Activated T-helper 17 cell treated with anti-CD3 and anti-CD28 coated beads, Interleukin-2, amount 50 U/mL, for 72 hours (primary cell): ENCODE measurements around the gene TMC7. TPM values are rescaled to one million over a fixed set of nuclear protein-coding genes. Genes with fewer than 3 reads are reported as not detected.

Source experiments
- ATAC-seq: fragments of 150-1000 bp; cut with Tn5 transposase; replicated peaks from 2 replicates; pipeline ENCODE4 v1.10.0; 2021; ENCODE audit warnings: mild to moderate bottlenecking, moderate library complexity
- H3K27ac Mint-ChIP-seq: one replicate; pipeline ENCODE4 v1.8.0; 2022; ENCODE audit warnings: mixed read lengths
- H3K27me3 Mint-ChIP-seq: one replicate; pipeline ENCODE4 v1.8.0; 2022; ENCODE audit warnings: mixed read lengths
- H3K36me3 Mint-ChIP-seq: one replicate; pipeline ENCODE4 v1.8.0; 2022; ENCODE audit warnings: low read depth, mild to moderate bottlenecking, mixed read lengths
- H3K4me1 Mint-ChIP-seq: one replicate; pipeline ENCODE4 v1.8.0; 2022; ENCODE audit warnings: mixed read lengths
- H3K4me3 Mint-ChIP-seq: one replicate; pipeline ENCODE4 v1.8.0; 2022; ENCODE audit warnings: mild to moderate bottlenecking, mixed read lengths
- H3K9me3 Mint-ChIP-seq: one replicate; pipeline ENCODE4 v1.8.0; 2022; ENCODE audit warnings: mixed read lengths
- total RNA-seq, 2 donors: library from RNA; stranded (reverse); gene quantifications; one replicate each; pipeline ENCODE4 v1.2.3, GENCODE V29; 2022

TMC7 gene
- total RNA-seq, 2 donors from 2014 or later: not detected

DNA sequence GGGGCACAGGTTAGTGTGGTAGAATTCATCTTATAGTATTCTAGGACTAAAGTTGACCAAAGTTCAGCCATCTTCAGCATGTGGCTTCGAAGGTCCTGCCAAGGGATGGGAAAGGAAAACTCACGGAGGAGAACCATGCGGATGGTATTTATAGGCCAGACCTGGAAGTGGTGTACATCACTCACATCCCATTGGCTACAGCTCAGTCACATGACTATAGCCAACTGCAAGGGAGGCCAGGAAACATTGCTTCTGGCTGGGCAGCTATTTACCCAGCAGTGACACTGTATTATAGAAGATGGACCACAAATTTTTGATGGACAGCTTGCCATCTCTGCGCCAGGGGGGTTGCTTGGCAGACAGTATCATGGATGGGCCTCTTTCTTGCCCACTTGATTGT is 48.0 kb downstream of the TMC7 start:
- Mint-ChIP-seq H3K27ac (no peak overlapping the region), H3K4me1 (no peaks in the 10 kb centered on the region)

DNA sequence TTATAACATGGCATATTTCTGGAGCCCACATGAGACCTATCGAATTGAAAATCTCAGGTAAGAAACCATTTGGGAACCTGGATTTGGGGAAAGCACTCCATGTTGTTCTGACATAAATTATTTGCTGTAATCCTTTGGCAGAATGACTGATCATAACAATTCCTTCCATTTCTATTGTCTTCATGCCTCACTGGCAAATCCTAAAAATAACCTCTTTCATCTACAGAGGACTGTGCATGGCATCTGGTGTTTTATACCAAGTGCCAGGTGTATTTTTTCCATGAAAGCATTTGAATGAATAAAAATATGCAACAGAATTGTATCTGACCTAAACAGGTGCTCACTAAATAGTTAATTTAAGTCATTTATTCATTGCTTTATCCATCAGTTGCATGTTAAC is 50.0 kb downstream of the TMC7 start:
- Mint-ChIP-seq H3K4me3 (no peak overlapping the region), H3K36me3 (no peaks in the 10 kb centered on the region), H3K9me3 (no peaks in the 10 kb centered on the region), H3K4me1 (no peaks in the 10 kb centered on the region), H3K27ac (no peak overlapping the region), H3K27me3 (peaks cover 3% of the 10 kb centered on the region)
- no peak for ATAC-seq

More for the DNA sequence above, 48.0 kb downstream of the TMC7 start:
- ATAC-seq: no peak
- Mint-ChIP-seq H3K36me3 (no peaks in the 10 kb centered on the region), H3K4me3 (no peak overlapping the region), H3K27me3 (peaks cover 3% of the 10 kb centered on the region), H3K9me3 (no peaks in the 10 kb centered on the region)

- Mint-ChIP-seq H3K9me3 (no peaks in the 10 kb centered on the region), H3K27ac (no peak overlapping the region), H3K36me3 (no peaks in the 10 kb centered on the region), H3K4me1 (no peaks in the 10 kb centered on the region), H3K27me3 (peaks cover 9% of the 10 kb centered on the region), H3K4me3 (no peak overlapping the region)
- ATAC-seq: no peak
These were observed 56.7 kb downstream of the TMC7 start for GRCh38 chr16:19040400-19040799.

DNA sequence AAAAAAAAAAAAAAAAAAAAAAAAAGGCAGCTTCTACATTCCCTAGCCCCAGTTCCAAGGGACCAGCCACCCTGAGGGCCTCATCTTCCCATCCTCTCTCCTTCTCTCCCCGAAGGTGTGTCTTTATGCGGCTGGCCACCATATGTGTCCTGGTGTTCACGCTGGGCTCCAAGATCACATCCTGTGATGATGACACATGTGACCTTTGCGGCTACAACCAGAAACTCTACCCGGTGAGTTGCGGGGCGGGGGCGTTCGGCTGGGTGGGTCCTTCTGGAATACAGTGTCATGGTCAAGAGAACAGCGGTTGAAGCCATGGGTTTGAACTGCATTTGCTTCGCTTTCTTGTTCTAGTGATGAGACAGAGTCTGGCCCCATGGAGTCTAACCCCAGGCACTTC is 61.0 kb downstream of the TMC7 start:
- Mint-ChIP-seq H3K27ac (no peak overlapping the region), H3K9me3 (no peaks in the 10 kb centered on the region), H3K4me3 (no peak overlapping the region), H3K27me3 (peaks cover 6% of the 10 kb centered on the region), H3K36me3 (no peaks in the 10 kb centered on the region), H3K4me1 (no peaks in the 10 kb centered on the region)
- ATAC-seq: no peak

DNA sequence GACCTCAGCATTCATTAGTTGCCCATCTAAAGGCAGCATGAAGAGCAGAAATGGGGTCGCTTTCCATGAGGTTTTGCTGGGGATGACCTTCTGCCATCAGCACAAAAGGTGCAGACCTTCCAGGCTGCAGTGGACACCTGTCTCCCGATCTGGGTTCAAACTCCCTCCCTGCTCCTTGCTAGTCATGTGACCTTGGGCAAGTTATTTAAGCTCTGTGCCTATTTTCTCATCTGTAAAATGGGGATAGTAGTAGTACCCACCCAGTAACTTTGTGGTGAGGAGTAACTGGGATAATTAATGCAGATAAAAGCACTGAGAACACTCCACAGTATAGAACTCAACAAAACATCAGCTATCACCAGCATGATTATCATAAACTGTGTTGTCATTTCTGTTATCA is 62.3 kb downstream of the TMC7 start:
- no peak for ATAC-seq
- Mint-ChIP-seq H3K4me1 (no peaks in the 10 kb centered on the region), H3K27me3 (peaks cover 6% of the 10 kb centered on the region), H3K27ac (no peak overlapping the region), H3K36me3 (no peaks in the 10 kb centered on the region), H3K9me3 (no peaks in the 10 kb centered on the region), H3K4me3 (no peak overlapping the region)

DNA sequence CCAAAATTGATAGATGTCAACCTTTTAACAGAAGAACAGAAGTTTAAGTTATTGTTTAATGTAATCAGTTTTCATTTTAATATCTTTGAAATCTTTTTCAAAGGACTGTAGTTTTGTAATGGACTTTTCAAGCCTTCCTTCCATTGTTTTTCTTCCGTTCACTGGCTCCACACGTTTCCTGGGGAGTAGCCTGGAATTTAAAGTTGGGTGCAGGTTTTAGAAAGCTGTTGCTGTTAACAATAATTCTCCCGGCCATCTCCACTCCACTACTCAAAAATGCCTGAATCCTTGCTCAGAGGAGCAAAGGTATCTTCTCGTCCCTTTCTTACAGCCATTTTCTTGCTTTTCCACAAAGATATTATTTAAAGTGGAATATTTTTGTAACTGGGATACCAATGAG is 79.0 kb downstream of the TMC7 start:
- Mint-ChIP-seq H3K4me1 (peaks cover 11% of the 10 kb centered on the region), H3K9me3 (peaks cover 3% of the 10 kb centered on the region), H3K27ac (no peak overlapping the region), H3K36me3 (peaks cover 6% of the 10 kb centered on the region), H3K4me3 (no peak overlapping the region), H3K27me3 (no peaks in the 10 kb centered on the region)
- ATAC-seq: no peak

DNA sequence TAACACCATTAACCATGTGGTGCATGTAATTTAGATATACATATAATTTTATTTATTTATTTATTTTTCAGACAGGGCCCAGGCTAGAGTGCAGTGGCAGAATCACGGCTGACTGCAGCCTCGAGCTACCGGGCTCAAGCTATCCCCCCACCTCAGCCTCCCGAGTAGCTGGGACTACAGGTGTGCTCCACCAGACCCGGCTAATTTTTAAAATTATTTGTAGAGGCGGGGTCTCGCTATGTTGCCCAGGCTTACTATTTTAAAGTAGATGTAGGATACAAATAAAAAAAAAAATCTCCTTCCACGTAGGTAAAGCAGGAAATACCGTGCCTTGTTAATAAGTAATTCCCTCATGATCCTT is 83.2 kb downstream of the TMC7 start:
- H3K4me3 Mint-ChIP-seq: peak overlapping the region; percentile 89
- H3K36me3 Mint-ChIP-seq: peaks cover 10% of the 10 kb centered on the region
- H3K9me3 Mint-ChIP-seq: peaks cover 3% of the 10 kb centered on the region
- peak overlapping the region; percentile 98 for H3K27ac Mint-ChIP-seq
- H3K4me1 Mint-ChIP-seq: peaks cover 11% of the 10 kb centered on the region
- no peaks in the 10 kb centered on the region for H3K27me3 Mint-ChIP-seq
- no peak for ATAC-seq

DNA sequence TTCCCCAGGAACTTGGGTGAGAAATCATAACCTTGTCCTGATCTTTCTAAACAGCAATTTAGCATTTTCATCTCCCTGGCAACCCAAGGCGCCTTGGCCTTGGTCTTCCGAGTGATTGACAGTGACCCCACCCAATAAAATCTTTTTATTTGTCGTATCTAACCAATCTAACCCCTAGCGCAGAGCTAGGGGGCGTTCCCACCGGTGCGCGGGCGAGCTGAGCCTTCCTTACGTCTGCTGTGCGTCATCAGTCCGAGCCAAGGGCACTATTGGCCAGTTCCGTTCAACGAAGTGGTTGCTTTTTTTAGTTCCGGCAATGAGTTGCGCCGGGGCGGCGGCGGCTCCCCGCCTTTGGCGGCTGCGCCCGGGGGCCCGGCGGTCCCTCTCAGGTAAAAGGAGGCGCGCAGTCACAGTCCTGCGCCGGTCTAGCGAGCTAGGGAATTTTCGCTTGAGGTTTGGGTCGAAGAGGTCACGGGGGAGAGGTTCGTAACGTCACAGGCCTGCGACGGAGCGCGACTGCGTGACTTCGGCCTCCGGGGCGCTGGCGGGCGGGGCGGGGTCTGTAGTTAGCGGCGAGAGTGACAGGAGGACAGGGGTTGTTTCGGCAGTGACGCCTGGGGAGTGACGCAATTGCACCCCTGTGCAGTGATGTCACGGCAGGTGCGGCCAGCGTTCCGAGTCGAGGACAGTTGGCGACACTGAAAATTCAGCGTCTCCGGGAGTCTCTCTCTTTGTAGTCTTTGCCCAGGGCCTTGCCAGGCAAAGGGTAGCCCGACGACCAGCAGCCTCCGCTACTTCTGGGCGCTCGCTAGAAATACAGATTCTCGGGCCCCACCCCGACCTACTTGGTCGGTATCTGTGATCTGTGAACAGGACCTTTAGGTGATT is 83.9 kb downstream of the TMC7 start, which contains the start of gene COQ7:
Gene COQ7, plus strand, starts transcription at position 266 of the 888 bp plus-strand sequence. Its CDS starts 51 bp downstream, at position 317.
- Mint-ChIP-seq H3K9me3 (peaks cover 3% of the 10 kb centered on the region), H3K4me1 (peaks cover 11% of the 10 kb centered on the region), H3K36me3 (peaks cover 15% of the 10 kb centered on the region), H3K27me3 (no peaks in the 10 kb centered on the region), H3K4me3 (peak within 1 kb of the TSS; percentile 89), H3K27ac (peak within 1 kb of the TSS; percentile 98)
- ATAC-seq: peak; percentile 94

- H3K9me3 Mint-ChIP-seq: peaks cover 3% of the 10 kb centered on the region
- peaks cover 11% of the 10 kb centered on the region for H3K4me1 Mint-ChIP-seq
- ATAC-seq: no peak
- peaks cover 23% of the 10 kb centered on the region for H3K36me3 Mint-ChIP-seq
- no peaks in the 10 kb centered on the region for H3K27me3 Mint-ChIP-seq
- peak overlapping the region; percentile 89 for H3K4me3 Mint-ChIP-seq
- peak overlapping the region; percentile 98 for H3K27ac Mint-ChIP-seq
These were observed 84.6 kb downstream of the TMC7 start for GRCh38 chr16:19068237-19068815.

DNA sequence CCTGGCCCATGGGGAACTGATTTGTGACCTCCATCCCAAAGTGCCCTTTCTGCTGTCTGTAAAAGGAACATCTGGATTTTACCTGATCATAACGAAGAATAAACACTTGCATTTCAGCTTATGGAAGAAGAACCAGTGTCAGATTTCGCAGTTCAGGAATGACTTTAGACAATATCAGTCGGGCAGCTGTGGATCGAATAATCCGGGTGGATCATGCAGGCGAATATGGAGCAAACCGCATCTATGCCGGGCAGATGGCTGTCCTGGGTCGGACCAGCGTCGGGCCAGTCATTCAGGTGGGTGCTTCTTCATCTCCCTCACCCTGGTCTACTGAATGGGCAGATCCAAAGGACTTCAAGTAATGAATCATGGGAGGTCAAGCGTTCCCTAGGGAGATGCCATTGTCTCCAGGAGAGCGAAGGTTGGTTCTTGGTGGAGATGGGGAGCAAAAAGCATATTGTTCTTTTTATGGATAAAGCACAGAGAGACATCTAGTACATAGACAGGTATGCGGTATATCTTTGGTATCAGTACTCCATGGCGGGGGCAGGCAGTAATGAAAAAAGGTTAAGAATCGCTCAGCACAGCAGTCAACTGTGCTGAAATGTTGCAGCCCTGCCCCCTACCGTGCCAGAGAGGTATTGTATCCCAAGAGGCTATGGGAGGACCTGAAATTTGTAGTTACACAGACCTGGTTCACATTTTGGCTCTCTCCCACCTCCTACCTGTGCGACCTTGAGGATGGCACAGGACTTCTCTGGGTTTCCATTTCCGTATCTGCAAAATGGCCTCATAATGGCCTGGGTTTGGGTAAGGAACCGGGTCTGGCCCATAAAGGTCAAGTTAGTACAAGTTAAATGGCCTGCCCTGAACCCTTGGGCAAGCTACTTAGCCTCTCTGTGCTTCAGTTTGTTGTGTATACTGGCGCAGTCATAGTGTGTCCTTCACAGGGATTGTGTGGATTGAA is 88.4 kb downstream of the TMC7 start:
- Mint-ChIP-seq H3K4me1 (peaks cover 4% of the 10 kb centered on the region), H3K36me3 (peaks cover 53% of the 10 kb centered on the region)

DNA sequence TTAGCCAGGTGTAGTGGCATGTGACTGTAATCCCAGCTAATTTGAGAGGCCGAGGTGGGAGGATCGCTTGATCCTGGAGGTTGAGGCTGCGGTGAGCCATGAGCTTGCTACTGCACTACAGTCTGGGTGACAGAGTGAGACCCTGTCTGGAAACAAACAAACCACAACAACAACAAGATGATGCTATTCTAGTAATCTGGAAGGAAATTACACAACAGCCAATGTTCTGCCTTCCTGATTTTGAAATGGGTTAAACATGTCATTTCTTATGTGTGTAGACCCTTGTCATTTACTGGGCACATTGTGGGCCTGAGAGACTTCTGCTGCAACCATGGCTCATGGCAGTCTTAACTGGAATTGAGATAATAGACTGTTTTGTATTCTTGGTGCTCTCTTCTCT is 89.6 kb downstream of the TMC7 start:
- Mint-ChIP-seq H3K9me3 (no peaks in the 10 kb centered on the region), H3K27ac (no peak overlapping the region), H3K27me3 (no peaks in the 10 kb centered on the region), H3K36me3 (peaks cover 56% of the 10 kb centered on the region), H3K4me1 (no peaks in the 10 kb centered on the region), H3K4me3 (no peak overlapping the region)
- ATAC-seq: no peak

More for the DNA sequence above, 88.4 kb downstream of the TMC7 start:
- Mint-ChIP-seq H3K27ac (no peak overlapping the region), H3K4me3 (no peak overlapping the region), H3K27me3 (no peaks in the 10 kb centered on the region), H3K9me3 (peaks cover 3% of the 10 kb centered on the region)
- no peak for ATAC-seq

- Mint-ChIP-seq H3K27ac (no peak overlapping the region), H3K27me3 (no peaks in the 10 kb centered on the region), H3K9me3 (no peaks in the 10 kb centered on the region), H3K36me3 (peaks cover 62% of the 10 kb centered on the region), H3K4me3 (no peak overlapping the region), H3K4me1 (no peaks in the 10 kb centered on the region)
- ATAC-seq: no peak
These were observed 90.1 kb downstream of the TMC7 start for GRCh38 chr16:19073863-19074262.

DNA sequence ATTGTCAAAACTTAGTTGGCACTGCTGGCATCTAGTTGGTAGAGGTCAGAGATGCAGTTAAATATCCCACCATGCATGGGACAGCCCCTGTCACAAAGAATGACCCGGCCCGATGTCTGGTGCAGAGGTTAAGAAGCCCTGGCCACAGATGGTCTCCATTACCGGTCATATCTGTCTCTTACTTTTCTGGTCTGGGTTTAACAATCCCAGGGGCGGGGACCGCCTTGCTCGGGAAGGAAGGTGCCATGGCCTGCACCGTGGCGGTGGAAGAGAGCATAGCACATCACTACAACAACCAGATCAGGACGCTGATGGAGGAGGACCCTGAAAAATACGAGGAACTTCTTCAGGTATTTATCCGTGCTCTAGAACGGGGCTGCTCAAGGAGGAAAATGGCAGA is 91.8 kb downstream of the TMC7 start:
- no peaks in the 10 kb centered on the region for H3K4me1 Mint-ChIP-seq
- no peak for ATAC-seq

DNA sequence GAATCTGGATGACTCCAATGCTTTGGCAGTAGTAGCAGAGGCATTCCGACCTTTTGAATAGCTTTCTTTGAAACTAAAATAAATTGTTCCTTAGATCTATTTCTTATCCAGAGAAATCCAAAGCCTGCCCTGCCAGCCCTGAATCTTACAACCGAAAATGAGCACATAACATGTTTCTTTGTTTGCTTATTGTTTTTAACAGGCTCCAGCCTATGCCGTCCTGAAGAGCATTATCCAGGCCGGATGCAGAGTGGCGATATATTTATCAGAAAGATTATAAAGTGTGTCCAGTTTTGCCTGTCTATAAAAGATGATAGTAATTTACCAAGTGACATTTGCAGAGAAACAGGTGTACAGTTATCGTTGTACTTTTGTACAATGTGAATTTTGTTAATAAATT is 94.1 kb downstream of the TMC7 start:
- ATAC-seq: no peak
- H3K4me3 Mint-ChIP-seq: no peak overlapping the region
- no peaks in the 10 kb centered on the region for H3K4me1 Mint-ChIP-seq
- H3K36me3 Mint-ChIP-seq: peaks cover 72% of the 10 kb centered on the region
- H3K27me3 Mint-ChIP-seq: no peaks in the 10 kb centered on the region
- no peak overlapping the region for H3K27ac Mint-ChIP-seq
- no peaks in the 10 kb centered on the region for H3K9me3 Mint-ChIP-seq

More for the DNA sequence above, 91.8 kb downstream of the TMC7 start:
- Mint-ChIP-seq H3K36me3 (peaks cover 69% of the 10 kb centered on the region), H3K4me3 (no peak overlapping the region), H3K27ac (no peak overlapping the region), H3K27me3 (no peaks in the 10 kb centered on the region), H3K9me3 (no peaks in the 10 kb centered on the region)
